A549 (cell line): ENCODE data around the gene GRID1.

Experiments
- BHLHE40 ChIP-seq: IDR thresholded peaks from 2 replicates; pipeline ENCODE4 v1.6.1; 2012; ENCODE audit warnings: low read depth, low read length, inconsistent platforms
- CBX2 ChIP-seq: fragments of 200-600 bp; sonication (generic); IDR thresholded peaks from 2 replicates; pipeline ENCODE4 v1.6.1; 2016; ENCODE audit warnings: low read depth, mild to moderate bottlenecking, borderline replicate concordance
- CHD2 ChIP-seq: fragments of 150-350 bp; IDR thresholded peaks from 2 replicates; pipeline ENCODE4 v1.6.1; 2014; ENCODE audit warnings: low read length; ENCODE audit not compliant: partially characterized antibody
- CTCF ChIP-seq: fragments of >200 bp; sonication (Bioruptor Twin); formaldehyde crosslinking; IDR thresholded peaks from 3 replicates; pipeline ENCODE4 v1.5.1; 2016
- EP300 ChIP-seq, 2 experiments: fragments of >200 bp; sonication (Bioruptor Twin); formaldehyde crosslinking; IDR thresholded peaks; 2 replicates in 1 of 2; 3 replicates in 1 of 2; pipeline ENCODE4 v1.6.1; 2016 to 2017
- ESRRA ChIP-seq: fragments of 150-350 bp; IDR thresholded peaks from 2 replicates; pipeline ENCODE4 v1.6.1; 2014; ENCODE audit warnings: mild to moderate bottlenecking, low read length, borderline replicate concordance
- JUN ChIP-seq, 2 experiments: fragments of >200 bp; sonication (Bioruptor Twin); formaldehyde crosslinking; IDR thresholded peaks; 2 replicates in 1 of 2; 3 replicates in 1 of 2; pipeline ENCODE4 v1.6.1; 2016 to 2017
- MAZ ChIP-seq: fragments of 150-350 bp; IDR thresholded peaks from 2 replicates; pipeline ENCODE4 v1.6.1; 2014; ENCODE audit warnings: antibody characterized with exemption, low read depth, low read length, borderline replicate concordance
- PHF8 ChIP-seq: fragments of 200-600 bp; sonication (generic); IDR thresholded peaks from 2 replicates; pipeline ENCODE4 v1.6.1; 2016; ENCODE audit warnings: low read depth, mild to moderate bottlenecking, antibody characterized with exemption, moderate library complexity, borderline replicate concordance
- POLR2A ChIP-seq: IDR thresholded peaks from 2 replicates; pipeline ENCODE4 v1.6.1; 2012; ENCODE audit warnings: mild to moderate bottlenecking, low read length
- POLR2AphosphoS2 ChIP-seq: conservative IDR thresholded peaks from 2 replicates; pipeline ENCODE4 v1.6.1; 2012; ENCODE audit warnings: low read length, improper control_type of control experiment, inconsistent platforms
- USF2 ChIP-seq: fragments of 450-650 bp; IDR thresholded peaks from 2 replicates; pipeline ENCODE4 v1.6.1; 2014; ENCODE audit warnings: antibody characterized with exemption
- ZSCAN20 ChIP-seq: fragments of 250-450 bp; sonication (Bioruptor Pico); IDR thresholded peaks from 2 replicates; pipeline ENCODE4 v1.8.0; 2022; ENCODE audit warnings: mild to moderate bottlenecking, moderate library complexity
- TF ChIP-seq, protein P1 (sequence below): fragments of >200 bp; sonication (Bioruptor Twin); formaldehyde crosslinking; IDR thresholded peaks from 2 replicates; pipeline ENCODE4 v1.6.1; 2016

DNA sequence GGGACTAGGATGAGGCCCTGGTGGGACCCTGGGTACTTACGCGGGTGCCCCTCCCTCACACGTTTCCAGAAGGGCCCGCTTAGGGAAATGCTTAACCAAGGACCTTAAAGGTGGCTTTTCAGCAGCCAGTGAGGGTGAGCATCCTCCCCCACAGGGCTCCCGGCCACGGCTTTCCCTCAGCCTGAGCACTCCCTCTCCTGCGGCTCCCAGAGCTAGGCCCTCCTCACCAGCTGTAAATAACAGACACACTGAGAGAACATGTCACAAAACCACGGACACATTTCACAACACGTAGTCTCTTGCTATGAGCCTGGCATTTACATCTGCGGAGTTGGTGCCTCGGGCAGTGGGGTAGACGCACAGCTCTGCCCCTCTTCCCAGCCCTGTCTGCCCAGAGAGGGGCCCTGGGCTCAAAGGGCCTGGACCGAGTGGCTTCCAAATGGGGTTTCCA is 25.2 kb downstream of the GRID1 start:
- TF ChIP-seq USF2 (no peak), EP300 (IDR thresholded peaks at IDR 0.05) (no peak), JUN (IDR thresholded peaks at IDR 0.05) (no peak), POLR2A (no peak), CTCF (no peak), CHD2 (no peak), PHF8 (no peak), CBX2 (no peak), POLR2AphosphoS2 (no peak), MAZ (no peak), ZSCAN20 (CRISPR knock-in tag) (no peak), BHLHE40 (no peak), ESRRA (no peak)
- TF ChIP-seq, protein P1, sequence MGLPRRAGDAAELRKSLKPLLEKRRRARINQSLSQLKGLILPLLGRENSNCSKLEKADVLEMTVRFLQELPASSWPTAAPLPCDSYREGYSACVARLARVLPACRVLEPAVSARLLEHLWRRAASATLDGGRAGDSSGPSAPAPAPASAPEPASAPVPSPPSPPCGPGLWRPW = no peak
